Measurements from ENCODE around the gene BICC1. TPM values are rescaled to one million over a fixed set of nuclear protein-coding genes. Genes with fewer than 3 reads are reported as not detected.

BICC1 gene
- total and polyA plus RNA-seq, 8 donors, result 0.29 to 25.0 (median 4.5) TPM

DNA sequence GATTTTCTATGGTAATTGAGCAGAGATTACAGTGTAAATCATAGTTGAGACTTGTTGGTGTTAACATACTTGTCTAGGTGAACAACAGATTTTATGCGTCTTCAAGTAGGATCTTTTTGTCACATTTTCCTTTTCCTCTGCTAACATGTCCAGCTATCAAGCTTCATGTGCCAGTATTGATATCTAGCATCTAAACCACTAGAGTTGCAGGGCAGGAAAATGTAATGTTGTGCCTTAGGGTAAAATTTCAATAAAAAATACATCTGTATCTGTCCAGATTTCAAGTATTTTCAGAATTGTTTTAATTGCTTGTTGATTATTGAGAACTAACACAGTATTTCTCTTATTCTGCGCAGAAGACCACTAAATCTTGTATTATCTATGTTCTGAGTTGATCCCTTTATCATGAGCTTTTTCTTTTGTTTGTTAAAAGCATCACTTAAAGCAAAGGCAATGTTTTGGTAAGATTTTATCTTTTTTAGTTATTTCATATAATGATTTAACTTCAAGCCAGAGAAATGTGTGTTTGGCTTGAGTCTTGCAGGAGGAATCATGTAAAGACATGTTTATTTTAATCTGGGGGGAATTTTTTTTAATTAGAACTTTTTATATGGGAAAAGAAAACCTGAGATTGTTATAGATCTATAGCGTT lies 16.5 kb downstream of the BICC1 start:
- intact Hi-C loops (cut with DNase I; ENCODE audit: low total_unique reads), result no loop called here
- no peaks in the 10 kb centered on the region for H3K27me3 ChIP-seq
- no peak overlapping the region for H3K4me3 ChIP-seq
- no peak for TF ChIP-seq EP300 (IDR thresholded peaks at IDR 0.05)
- no peak for TF ChIP-seq POLR2AphosphoS5 (IDR thresholded peaks at IDR 0.05)
- no peak for TF ChIP-seq CTCF (IDR thresholded peaks at IDR 0.05)
- TF ChIP-seq POLR2A (IDR thresholded peaks at IDR 0.05), result no peak
- H3K4me1 ChIP-seq, result no peaks in the 10 kb centered on the region
- H3K36me3 ChIP-seq, result no peaks in the 10 kb centered on the region
- WGBS, 5 donors, result 57 to 91% (median 65%) methylated on average over 3 of the region's 3 CpGs
- DNase-seq, result no peak
- H3K27ac ChIP-seq, result no peak overlapping the region
- H3K9me3 ChIP-seq, result peaks cover 0 to 4% (median 0%) of the 10 kb centered on the region in 4 donors

DNA sequence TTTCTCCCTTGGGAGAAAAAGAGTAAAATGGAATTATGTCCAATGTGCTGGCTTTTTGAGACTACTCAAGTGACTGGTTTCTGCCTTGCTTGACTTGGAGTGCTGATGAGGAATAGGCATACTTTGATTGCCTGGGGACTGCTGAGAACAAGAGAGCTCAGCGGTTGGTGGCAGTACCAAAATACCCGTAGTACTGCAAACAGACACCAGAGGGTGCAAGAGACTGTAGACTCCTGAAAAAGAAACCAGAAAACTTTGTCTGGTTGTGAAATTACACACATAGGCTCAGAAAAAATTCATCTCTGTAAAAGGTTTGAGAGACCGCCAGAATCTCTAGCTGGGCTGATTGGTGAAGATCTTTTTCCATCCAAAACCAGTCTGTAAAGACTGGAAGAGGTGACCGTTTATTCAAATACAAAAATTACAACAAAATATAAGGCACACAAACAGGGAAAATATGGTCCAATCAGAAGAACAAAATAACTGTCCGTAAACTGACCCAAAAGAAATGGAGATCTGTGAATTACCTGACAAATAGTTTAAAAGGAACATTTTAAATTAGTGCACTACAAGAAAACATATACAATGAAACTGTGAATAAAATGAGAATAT lies 18.5 kb downstream of the BICC1 start:
- DNase-seq, result peak; percentile 52 to 77
- Histone ChIP-seq H3K36me3 (no peaks in the 10 kb centered on the region), H3K4me1 (no peaks in the 10 kb centered on the region), H3K27me3 (no peaks in the 10 kb centered on the region), H3K9me3 (peaks cover 0 to 14% (median 0%) of the 10 kb centered on the region in 4 donors), H3K27ac (no peak overlapping the region), H3K4me3 (no peak overlapping the region)
- 38 to 50% (median 45%) methylated on average over 5 of the region's 5 CpGs for WGBS, 5 donors
- no peak for TF ChIP-seq POLR2A (IDR thresholded peaks at IDR 0.05)
- no peak for TF ChIP-seq POLR2AphosphoS5 (IDR thresholded peaks at IDR 0.05)
- TF ChIP-seq EP300 (IDR thresholded peaks at IDR 0.05), result no peak
- peak in 4 of 7 experiments; percentile 49 to 62 (median 50) for TF ChIP-seq CTCF (IDR thresholded peaks at IDR 0.05)
- intact Hi-C loops (cut with DNase I; ENCODE audit: low total_unique reads), result no loop called here

DNA sequence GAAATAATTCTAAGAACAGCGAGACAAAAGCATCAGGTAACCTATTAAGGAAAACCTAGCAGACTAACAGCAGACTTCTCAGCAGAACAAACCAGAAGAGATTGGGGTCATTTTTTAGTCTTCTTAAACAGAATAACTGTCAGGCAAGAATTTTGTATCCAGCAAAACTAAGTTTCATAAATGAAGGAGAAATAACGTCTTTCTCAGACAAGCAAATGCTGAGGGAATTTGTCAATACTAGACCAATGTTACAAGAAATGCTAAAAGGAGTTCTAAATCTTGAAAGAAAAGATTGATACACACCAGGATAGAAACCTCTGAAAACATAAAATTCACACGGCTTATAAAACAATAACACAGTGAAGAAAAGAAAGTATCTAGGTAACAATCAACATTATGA lies 22.6 kb downstream of the BICC1 start:
- no peak overlapping the region for H3K27ac ChIP-seq
- H3K4me3 ChIP-seq, result no peak overlapping the region
- H3K9me3 ChIP-seq, result peaks cover 0 to 14% (median 2%) of the 10 kb centered on the region in 4 donors
- intact Hi-C loops (cut with DNase I; ENCODE audit: low total_unique reads), result no loop called here
- DNase-seq, result no peak
- TF ChIP-seq CTCF (IDR thresholded peaks at IDR 0.05), result no peak
- TF ChIP-seq POLR2A (IDR thresholded peaks at IDR 0.05), result no peak
- TF ChIP-seq POLR2AphosphoS5 (IDR thresholded peaks at IDR 0.05), result no peak
- no peaks in the 10 kb centered on the region for H3K4me1 ChIP-seq
- no peaks in the 10 kb centered on the region for H3K27me3 ChIP-seq
- 88 to 95% (median 94%) methylated on average over 3 of the region's 3 CpGs for WGBS, 5 donors
- H3K36me3 ChIP-seq, result no peaks in the 10 kb centered on the region

DNA sequence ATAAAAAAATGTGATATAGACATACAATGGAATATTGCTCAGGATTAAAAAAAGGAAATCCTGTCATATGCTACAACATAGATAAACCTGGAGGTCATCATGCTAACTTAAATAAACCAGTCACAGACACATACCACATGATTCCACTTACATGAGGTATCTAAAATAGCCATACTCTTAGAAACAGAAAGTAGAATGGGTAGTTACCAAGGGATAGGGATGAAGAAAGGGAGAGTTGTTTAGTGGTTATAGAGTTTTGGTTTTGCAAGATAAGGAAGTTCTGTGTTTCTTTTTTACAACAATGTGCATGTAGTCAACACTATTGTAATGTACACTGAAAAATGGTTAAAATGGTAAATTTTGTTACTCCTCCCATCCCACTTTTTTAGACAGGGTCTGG lies 30.5 kb downstream of the BICC1 start:
- peaks cover 0 to 4% (median 0%) of the 10 kb centered on the region in 4 donors for H3K4me1 ChIP-seq
- no peaks in the 10 kb centered on the region for H3K27me3 ChIP-seq
- H3K9me3 ChIP-seq, result peaks cover 0 to 3% (median 0%) of the 10 kb centered on the region in 4 donors
- H3K27ac ChIP-seq, result no peak overlapping the region
- intact Hi-C loops (cut with DNase I; ENCODE audit: low total_unique reads), result no loop called here
- no peak for DNase-seq
- no peaks in the 10 kb centered on the region for H3K36me3 ChIP-seq
- no peak overlapping the region for H3K4me3 ChIP-seq
- TF ChIP-seq POLR2AphosphoS5 (IDR thresholded peaks at IDR 0.05), result no peak
- no peak for TF ChIP-seq CTCF (IDR thresholded peaks at IDR 0.05)
